ENCODE measurements around the gene MED26. TPM values are rescaled to one million over a fixed set of nuclear protein-coding genes. Genes with fewer than 3 reads are reported as not detected.

MED26 gene
- total and polyA plus RNA-seq, 2 of the 8 experiments (the other 6 are each of a cell fraction or from before 2014, with no cell fraction given): 5.3 to 10.7 TPM

GRCh38 chr19:16650821-16651220 lies 22.8 kb upstream of the MED26 start:
- H3K14ac ChIP-seq (ENCODE audit: insufficient read length): no peak overlapping the region
- H3K18ac ChIP-seq (ENCODE audit: extremely low read depth, low read length): no peak overlapping the region
- H3K4ac ChIP-seq (replicated peaks; ENCODE audit: insufficient read length, low read depth, low read length): no peak overlapping the region
- CTCF ChIA-PET (ENCODE audit: partially characterized antibody): interaction anchor here (0.7 to 0.9 kb wide), 2 partner anchors 13 to 71 kb away, joined by 3 to 4 read pairs; no protein-coding TSS in a partner anchor
- no peak overlapping the region for H2BK120ac ChIP-seq (replicated peaks; ENCODE audit: low read depth, low read length)
- FAIRE-seq (no peak), DNase-seq (ENCODE audit: low read depth in 1 of 2, low spot score in 2 of 2) (no peak)
- WGBS, 2 experiments (ENCODE audit: extremely low coverage in 1 of 2, insufficient coverage in 1 of 2, insufficient read length in 1 of 2, insufficient replicate concordance in 2 of 2, low coverage in 1 of 2, low lambda C conversion rate in 2 of 2, missing lambda C conversion rate in 1 of 2): 93% methylated on average over 2 of the region's 2 CpGs; no CpG with 5 or more reads in 1 of the 2 experiments
- no peak overlapping the region for H4K5ac ChIP-seq (ENCODE audit: insufficient read length, low read depth, low read length)
- H3K9me3 ChIP-seq (ENCODE audit: insufficient read depth in 2 of 2, low read depth in 1 of 2, low read length in 1 of 2): no peaks in the 10 kb centered on the region
- H2BK12ac ChIP-seq (ENCODE audit: low read depth, low read length): no peak overlapping the region
- H3K36me3 ChIP-seq (ENCODE audit: control insufficient read depth in 2 of 4, insufficient read depth in 4 of 4, low read length in 3 of 4): peaks cover 27 to 77% (median 54%) of the 10 kb centered on the region in 4 experiments
- no peak overlapping the region for H2BK20ac ChIP-seq (ENCODE audit: low read length)
- no peaks in the 10 kb centered on the region for H3K4me1 ChIP-seq (replicated peaks in 1 of 4; ENCODE audit: control insufficient read depth in 3 of 4, insufficient read depth in 4 of 4, low read length in 3 of 4)
- peaks cover 3 to 13% of the 10 kb centered on the region in 2 experiments; a peak in 1 of 4 replicates for H3K79me2 ChIP-seq (ENCODE audit: control insufficient read depth in 1 of 2, insufficient read depth in 2 of 2, low read length in 2 of 2)
- no peaks in the 10 kb centered on the region for H3K27me3 ChIP-seq (replicated peaks in 1 of 4; ENCODE audit: control insufficient read depth in 3 of 4, extremely low read depth in 1 of 4, insufficient read depth in 3 of 4, low read length in 3 of 4)
- H4K91ac ChIP-seq (replicated peaks; ENCODE audit: insufficient read length, low read length): no peak overlapping the region
- POLR2A ChIA-PET (ENCODE audit: partially characterized antibody): interaction anchor here (0.7 to 4.9 kb wide), 3 partner anchors 10 to 583 kb away, joined by 3 to 27 read pairs (median 3); partner anchors contain the start of genes SMIM7 and TMEM38A
- H3K27ac ChIP-seq (ENCODE audit: low read depth, low read length): no peak overlapping the region
- H3K9ac ChIP-seq (replicated peaks in 1 of 4; ENCODE audit: extremely low read depth in 1 of 4, low read depth in 3 of 4, low read length in 3 of 4): no peak overlapping the region
- no peak overlapping the region for H2AK5ac ChIP-seq (ENCODE audit: low read depth, low read length)
- no peak overlapping the region for H3K4me3 ChIP-seq (ENCODE audit: extremely low read depth in 1 of 4, insufficient read depth in 2 of 4, low read depth in 3 of 4, low read length in 4 of 4)
- H3K23ac ChIP-seq (ENCODE audit: insufficient read length): no peak overlapping the region
- no peaks in the 10 kb centered on the region for H3K23me2 ChIP-seq (ENCODE audit: low read depth, low read length)
- no peak overlapping the region for H4K8ac ChIP-seq (ENCODE audit: extremely low read depth, insufficient read depth, low read length)
- peaks cover 4% of the 10 kb centered on the region for H3K79me1 ChIP-seq (ENCODE audit: low read depth, low read length)
- no peak overlapping the region for H3K4me2 ChIP-seq (ENCODE audit: insufficient read depth in 1 of 2, low read depth in 2 of 2, low read length in 2 of 2)
- H4K20me1 ChIP-seq (replicated peaks in 1 of 2; ENCODE audit: control insufficient read depth in 1 of 2, insufficient read depth in 2 of 2, low read length in 2 of 2): peaks cover 5% of the 10 kb centered on the region in 2 experiments
- H3K56ac ChIP-seq (replicated peaks; ENCODE audit: insufficient read length, low read depth, low read length): no peak overlapping the region
- no peak overlapping the region for H2AFZ ChIP-seq (ENCODE audit: low read length)
- H2BK15ac ChIP-seq (ENCODE audit: low read length): no peak overlapping the region
- H2BK5ac ChIP-seq (ENCODE audit: low read depth, low read length): no peak overlapping the region
- TF ChIP-seq POLR2A (IDR thresholded peaks at IDR 0.05; ENCODE audit: control extremely low read depth in 1 of 2, low read depth in 2 of 2, low read length in 2 of 2) (no peak), GTF2F1 (IDR thresholded peaks at IDR 0.05; ENCODE audit: borderline replicate concordance, low read depth, low read length) (no peak), USF2 (IDR thresholded peaks at IDR 0.05; ENCODE audit: low read length) (no peak), BCL11A (IDR thresholded peaks at IDR 0.05; ENCODE audit: low read depth in 2 of 2, low read length in 2 of 2) (no peak), CHD1 (IDR thresholded peaks at IDR 0.05; ENCODE audit: low read depth, low read length) (no peak), SP1 (IDR thresholded peaks at IDR 0.05; ENCODE audit: low read depth, low read length) (no peak), EP300 (IDR thresholded peaks at IDR 0.05; ENCODE audit: borderline replicate concordance in 1 of 2, low read depth in 2 of 2, low read length in 2 of 2) (no peak)

All from H1 (cell line).